GM21360 (cell line): Measurements from ENCODE around the gene PRDM5.

Experiments
- ATAC-seq: cut with Tn5 transposase; IDR thresholded peaks from one replicate; pipeline ENCODE4 v1.9.1; 2021; ENCODE audit warnings: mild to moderate bottlenecking, moderate library complexity; ENCODE audit not compliant: unreplicated experiment

PRDM5 gene

GRCh38 chr4:120824946-120825345 lies 97.6 kb downstream of the PRDM5 start:
- ATAC-seq = no peak

DNA sequence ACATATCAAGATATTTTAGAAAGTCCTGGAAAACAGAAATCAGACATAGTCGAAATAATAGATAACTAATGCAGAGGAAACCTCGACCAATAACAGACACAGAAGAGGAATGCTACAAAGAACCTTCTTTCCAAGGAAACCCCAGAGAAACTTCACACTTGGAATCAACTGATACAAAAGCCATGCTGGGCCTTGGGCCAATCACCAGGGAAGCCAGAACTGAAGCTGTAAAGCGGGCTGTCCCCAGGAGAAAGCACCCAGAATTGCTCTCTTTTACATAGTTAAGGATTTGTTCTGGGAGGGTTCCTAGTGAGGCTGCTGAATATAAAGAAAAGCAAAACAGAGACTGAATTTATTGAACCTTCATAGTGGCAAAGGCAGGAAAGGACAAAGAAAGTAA lies 100.5 kb downstream of the PRDM5 start:
- no peak for ATAC-seq

DNA sequence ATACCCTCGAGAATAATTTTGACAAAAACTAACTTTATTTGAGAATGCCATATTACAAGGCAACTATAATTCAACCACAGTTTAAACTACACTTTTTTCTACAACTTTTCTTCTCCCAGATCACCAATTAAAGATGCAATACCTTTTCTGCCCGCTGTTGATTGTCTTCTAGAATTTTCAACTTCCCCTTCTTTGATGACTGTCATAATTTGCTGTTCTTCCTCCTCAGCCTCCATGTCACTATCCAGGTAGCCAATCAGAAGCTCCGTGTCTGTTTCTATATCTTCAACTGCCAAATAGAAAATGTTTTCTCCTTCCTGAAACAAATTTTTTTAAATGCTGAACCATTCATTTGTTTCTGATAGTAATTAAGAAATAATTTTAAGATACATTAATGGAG lies 101.5 kb downstream of the PRDM5 start:
- no peak for ATAC-seq

DNA sequence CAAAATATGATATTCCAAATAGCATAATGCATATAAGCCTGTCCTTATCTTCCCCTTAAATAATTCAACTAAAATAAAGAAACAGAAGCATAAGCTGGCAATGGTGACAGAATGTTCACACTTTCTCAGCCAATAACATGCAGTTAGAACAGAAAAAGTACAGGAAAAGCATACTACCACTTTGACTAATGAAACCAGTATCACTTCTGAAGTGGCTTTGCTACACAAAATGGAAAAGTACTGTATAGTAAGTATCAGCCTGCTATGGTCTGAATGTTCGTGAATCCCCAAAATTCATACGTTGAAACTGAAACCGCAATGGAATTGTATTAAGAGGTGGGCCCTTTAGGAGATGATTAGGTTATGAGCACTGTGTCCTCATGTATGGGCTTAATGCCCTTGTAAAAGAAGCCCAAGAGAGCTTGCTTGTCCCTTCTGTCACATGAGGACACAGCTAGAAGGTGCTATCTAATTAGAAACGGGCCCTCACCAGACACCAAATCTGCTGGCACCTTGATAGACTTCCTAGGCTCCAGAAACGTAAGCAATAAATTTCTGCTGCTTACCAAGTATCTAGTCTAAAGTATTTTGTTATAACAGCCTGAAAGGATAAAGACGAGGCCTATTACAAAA lies 102.6 kb downstream of the PRDM5 start:
- ATAC-seq = no peak

DNA sequence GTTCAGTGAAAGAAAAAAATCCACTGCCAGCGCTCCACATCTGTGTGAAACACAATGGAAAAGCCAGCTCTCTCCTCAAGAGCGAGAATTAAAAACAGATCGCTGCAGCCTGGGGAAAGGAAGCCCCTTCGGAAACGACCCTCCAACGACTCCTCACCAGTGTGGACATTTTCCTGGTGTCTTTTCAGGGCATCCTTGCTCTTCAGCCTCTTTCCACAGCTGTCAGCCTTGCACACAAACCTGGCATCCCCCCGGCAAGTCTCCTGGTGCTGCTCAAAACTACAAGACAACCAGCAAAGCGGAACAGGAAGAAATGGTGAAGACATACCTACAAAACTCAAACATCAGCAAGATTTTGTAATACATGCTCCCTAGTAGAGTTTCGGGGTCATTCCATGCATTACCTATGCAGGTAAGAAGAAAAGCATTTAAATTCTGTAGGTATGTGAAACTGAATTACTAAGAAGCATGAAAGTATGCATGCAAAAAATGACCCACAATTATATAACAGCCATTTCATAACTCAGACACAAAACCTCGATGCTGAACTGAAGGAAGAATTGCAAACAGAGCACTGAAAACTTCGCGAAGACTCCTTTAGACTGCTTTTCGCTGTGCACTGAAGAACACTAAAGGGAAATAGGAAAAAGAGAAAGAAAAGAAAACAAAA lies 106.1 kb downstream of the PRDM5 start:
- no peak for ATAC-seq

GRCh38 chr4:120815361-120815760 lies 107.2 kb downstream of the PRDM5 start:
- ATAC-seq = no peak

GRCh38 chr4:120814886-120815285 lies 107.6 kb downstream of the PRDM5 start:
- ATAC-seq = no peak

- ATAC-seq = no peak
Measured at GRCh38 chr4:120812216-120812615, 110.3 kb downstream of the PRDM5 start.

DNA sequence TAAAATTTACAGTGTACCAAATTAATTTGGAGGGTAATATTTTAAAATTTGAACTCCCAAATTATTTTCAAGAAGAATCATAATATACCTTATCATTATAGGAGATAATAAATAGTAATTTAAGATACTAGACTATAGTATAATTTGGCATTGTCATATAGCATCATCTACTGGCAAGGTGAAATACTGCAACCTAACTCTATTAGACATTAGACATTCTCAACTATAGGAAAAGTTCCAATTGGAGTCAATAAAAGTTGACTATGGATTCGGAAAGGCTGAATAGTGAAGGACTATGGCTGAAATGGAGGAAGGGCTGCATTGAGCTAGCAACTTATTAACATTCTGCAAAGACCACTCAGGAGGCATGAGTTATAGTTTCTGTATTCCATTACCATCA lies 113.0 kb downstream of the PRDM5 start:
- no peak for ATAC-seq

DNA sequence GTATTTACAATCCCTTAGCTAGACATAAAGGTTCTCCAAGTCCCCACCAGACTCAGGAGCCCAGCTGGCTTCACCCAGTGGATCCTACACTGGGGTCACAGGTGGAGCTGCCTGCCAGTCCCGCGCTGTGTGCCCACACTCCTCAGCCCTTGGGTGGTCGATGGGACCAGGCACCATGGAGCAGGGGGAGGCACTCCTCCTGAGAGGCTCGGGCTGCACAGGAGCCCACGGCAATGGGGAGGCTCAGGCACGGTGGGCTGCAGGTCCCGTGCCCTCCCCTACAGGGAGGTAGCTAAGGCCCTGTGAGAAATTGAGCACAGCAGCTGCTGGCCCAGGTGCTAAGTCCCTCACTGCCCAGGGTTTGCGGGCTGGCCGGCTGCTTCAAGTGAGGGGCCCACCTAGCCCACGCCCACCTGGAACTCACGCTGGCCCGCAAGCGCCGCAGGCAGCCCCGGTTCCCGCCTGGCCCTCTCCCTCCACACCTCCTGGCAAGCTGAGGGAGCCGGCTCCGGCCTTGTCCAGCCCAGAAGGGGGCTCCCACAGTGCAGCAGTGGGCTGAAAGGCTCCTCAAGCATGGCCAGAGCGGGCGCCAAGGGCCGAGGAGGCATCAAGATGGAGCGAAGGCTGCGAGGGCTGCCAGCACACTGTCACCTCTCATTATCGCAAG lies 113.9 kb downstream of the PRDM5 start:
- ATAC-seq = no peak

- no peak for ATAC-seq
Measured at GRCh38 chr4:120801137-120801758, 121.3 kb downstream of the PRDM5 start.

DNA sequence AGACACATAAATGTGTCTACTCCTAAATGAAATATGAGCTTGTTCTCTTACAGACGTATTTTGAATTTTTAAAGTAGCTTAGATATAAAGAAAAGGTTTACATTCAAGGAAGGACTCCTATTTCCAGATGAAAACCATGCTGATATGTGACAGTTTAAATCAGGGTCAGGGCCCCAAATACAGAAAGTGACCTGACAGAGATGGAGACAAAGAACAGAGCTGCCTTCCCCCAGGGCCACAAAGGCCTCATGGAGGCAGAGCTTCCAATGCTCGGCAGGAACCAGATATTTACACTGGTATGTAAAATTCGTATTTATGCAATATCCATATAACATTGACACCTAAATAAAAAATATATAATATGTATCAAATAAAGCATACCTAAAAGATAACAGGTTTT lies 124.0 kb downstream of the PRDM5 start:
- no peak for ATAC-seq

DNA sequence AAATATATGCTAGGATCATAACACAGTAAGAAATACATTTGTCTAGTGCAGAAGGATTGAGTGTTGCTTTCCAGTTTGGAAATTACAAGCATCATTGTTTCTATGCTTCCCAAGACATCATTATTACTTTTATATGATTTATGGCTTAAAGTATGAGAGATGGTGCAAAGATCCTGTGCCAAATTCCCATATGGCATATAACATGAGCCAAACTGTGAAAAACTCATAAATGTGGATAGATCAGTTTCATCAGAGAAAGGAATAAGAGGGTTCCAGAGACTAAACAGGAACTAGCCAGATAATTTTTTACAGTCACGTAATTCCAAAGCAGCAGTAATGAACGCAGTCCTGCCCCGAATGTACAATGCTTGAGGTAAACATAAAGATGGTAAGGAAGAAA lies 126.3 kb downstream of the PRDM5 start:
- no peak for ATAC-seq

GRCh38 chr4:120785202-120785601 lies 137.3 kb downstream of the PRDM5 start:
- ATAC-seq = no peak

DNA sequence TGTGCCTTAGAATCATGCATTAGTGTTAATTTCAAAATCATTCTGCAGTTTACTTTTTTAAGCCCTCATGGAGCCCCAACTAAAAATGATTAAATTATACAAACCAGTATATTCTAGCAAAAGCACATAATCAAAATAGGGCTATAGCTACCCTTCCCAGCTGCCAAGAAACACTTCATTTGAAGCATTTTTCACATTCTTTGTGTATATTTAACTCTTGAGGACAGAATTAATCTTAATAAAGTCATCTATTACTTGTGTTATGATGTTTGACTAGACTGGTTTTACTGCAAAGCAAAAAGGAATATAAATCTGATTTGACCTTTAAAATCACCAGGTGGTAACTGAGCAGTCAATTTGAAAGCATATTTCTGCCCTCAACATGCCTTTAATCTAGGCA lies 145.1 kb downstream of the PRDM5 start:
- ATAC-seq = no peak

DNA sequence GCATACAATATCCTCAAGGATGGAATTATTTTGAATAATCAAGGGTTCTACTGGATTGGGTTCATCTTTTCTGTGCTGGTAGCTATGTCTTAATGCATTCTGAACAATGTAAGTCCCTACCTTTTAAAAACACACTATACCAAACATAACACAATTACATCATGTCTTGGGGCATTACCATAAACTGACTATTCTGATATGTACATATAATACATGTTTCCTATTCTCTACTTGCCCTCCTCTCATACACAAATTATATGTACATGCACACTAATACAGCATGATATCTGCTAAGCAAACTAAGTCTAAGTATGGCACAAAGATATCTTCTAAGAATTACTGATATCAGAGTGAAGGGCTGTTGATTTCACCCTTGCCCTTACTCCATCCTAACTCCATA lies 147.1 kb downstream of the PRDM5 start:
- ATAC-seq = no peak

- ATAC-seq = no peak
Measured at GRCh38 chr4:120773641-120774040, 148.9 kb downstream of the PRDM5 start.

DNA sequence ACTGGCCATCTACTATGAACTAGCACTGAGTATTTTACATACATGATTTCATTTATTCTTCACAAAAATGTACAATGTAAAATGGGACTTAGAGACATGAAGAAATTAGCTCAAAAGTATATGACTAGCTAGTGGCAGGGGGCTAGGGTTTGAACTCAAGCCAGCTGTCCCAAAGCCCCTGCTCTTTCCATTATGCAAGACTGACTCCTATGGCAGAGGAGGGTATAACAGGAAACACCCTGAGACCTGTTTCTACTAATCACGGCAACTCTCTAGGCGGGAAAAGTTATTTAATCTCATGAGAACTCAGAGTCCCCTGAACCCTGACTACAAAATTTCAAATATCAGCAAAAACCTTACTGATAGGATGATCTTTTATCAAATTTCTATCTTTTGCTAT lies 150.6 kb downstream of the PRDM5 start:
- no peak for ATAC-seq

DNA sequence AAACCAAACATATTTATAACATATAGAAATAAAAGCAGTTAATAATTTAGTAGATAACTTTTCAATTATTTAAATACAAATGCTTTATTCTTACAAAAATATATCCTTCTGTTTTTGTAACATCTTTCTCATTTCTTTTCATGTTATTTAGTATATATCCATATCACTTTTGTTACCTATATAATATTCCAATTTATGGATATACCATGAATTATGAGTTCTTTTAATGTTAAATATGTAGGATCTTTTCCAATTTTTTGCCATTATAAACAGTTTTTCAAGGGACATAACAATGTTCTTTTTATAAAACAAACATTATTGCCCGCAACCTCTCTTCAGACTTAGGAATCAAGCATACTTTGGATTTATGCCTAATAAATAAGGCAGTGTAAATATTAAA lies 151.6 kb downstream of the PRDM5 start:
- no peak for ATAC-seq

GRCh38 chr4:120769227-120769626 lies 153.3 kb downstream of the PRDM5 start:
- ATAC-seq = no peak

DNA sequence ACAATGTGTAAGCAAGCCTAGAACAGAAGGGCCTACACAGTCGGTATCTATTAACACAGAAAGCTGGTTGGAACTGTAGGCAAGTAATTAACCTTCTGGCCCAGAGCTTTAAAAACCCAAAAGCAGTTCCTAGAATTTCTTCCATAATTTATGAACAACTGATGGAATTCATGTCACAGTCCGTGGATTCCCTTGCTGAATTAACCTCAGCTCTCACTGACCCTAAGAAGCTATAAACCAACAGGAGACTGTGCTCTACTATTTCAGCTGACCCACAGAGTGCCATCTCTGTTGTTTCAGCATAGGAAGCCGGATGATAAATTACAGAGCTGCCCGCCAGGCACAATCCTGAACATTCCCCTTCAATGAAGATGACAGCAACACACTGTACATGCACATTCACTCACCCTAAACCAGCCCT lies 157.3 kb downstream of the PRDM5 start:
- no peak for ATAC-seq

GRCh38 chr4:120763650-120764049 lies 158.9 kb downstream of the PRDM5 start:
- no peak for ATAC-seq
